ENCODE data around the gene MMP17. TPM values are rescaled to one million over a fixed set of nuclear protein-coding genes. Genes with fewer than 3 reads are reported as not detected.

The MMP17 gene
- polyA plus RNA-seq, 1 of the 3 experiments (the other 2 are of a cell fraction) = 14.0 TPM

- ChIA-PET CTCF (interaction anchor here (0.6 kb wide), 1 partner anchor 591 kb away, joined by 4 read pairs; no protein-coding TSS in a partner anchor), POLR2A (no interaction called here)
- no peaks in the 10 kb centered on the region for H3K9me2 ChIP-seq
- H3K36me3 ChIP-seq (replicated peaks in 1 of 2; ENCODE audit: control insufficient read depth in 1 of 2, insufficient read depth in 2 of 2, low read length in 1 of 2) = peaks cover 20 to 47% of the 10 kb centered on the region in 2 experiments
- no peak for TF ChIP-seq GABPA (IDR thresholded peaks at IDR 0.05; ENCODE audit: low read depth)
- TF ChIP-seq RCOR1 (IDR thresholded peaks at IDR 0.05; ENCODE audit: low read length) = no peak
- no peak for TF ChIP-seq EZH2phosphoT487 (IDR thresholded peaks at IDR 0.05; ENCODE audit: borderline replicate concordance, low read depth)
- no peak for TF ChIP-seq FOSL2 (IDR thresholded peaks at IDR 0.05; ENCODE audit: borderline replicate concordance, low read depth)
- no peak for TF ChIP-seq SIN3A (IDR thresholded peaks at IDR 0.05; ENCODE audit: borderline replicate concordance, low read depth, low read length)
- TF ChIP-seq RAD21 (IDR thresholded peaks at IDR 0.05; ENCODE audit: low read length) = no peak
- TF ChIP-seq FOXJ3 (CRISPR knock-in tag; IDR thresholded peaks at IDR 0.05) = no peak
- TF ChIP-seq USF2 (IDR thresholded peaks at IDR 0.05; ENCODE audit: borderline replicate concordance, low read depth, low read length) = no peak
- TF ChIP-seq, protein P1, sequence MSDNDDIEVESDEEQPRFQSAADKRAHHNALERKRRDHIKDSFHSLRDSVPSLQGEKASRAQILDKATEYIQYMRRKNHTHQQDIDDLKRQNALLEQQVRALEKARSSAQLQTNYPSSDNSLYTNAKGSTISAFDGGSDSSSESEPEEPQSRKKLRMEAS (IDR thresholded peaks at IDR 0.05; ENCODE audit: low read depth) = no peak
- no peak for TF ChIP-seq USF1 (IDR thresholded peaks at IDR 0.05; ENCODE audit: borderline replicate concordance, low read depth)
- no peak for TF ChIP-seq RXRA (IDR thresholded peaks at IDR 0.05; ENCODE audit: borderline replicate concordance, low read depth)
- TF ChIP-seq, protein P2, sequence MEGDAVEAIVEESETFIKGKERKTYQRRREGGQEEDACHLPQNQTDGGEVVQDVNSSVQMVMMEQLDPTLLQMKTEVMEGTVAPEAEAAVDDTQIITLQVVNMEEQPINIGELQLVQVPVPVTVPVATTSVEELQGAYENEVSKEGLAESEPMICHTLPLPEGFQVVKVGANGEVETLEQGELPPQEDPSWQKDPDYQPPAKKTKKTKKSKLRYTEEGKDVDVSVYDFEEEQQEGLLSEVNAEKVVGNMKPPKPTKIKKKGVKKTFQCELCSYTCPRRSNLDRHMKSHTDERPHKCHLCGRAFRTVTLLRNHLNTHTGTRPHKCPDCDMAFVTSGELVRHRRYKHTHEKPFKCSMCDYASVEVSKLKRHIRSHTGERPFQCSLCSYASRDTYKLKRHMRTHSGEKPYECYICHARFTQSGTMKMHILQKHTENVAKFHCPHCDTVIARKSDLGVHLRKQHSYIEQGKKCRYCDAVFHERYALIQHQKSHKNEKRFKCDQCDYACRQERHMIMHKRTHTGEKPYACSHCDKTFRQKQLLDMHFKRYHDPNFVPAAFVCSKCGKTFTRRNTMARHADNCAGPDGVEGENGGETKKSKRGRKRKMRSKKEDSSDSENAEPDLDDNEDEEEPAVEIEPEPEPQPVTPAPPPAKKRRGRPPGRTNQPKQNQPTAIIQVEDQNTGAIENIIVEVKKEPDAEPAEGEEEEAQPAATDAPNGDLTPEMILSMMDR (IDR thresholded peaks at IDR 0.05) = no peak
- TF ChIP-seq SMC3 (IDR thresholded peaks at IDR 0.05; ENCODE audit: low read depth, low read length) = no peak
- TF ChIP-seq NFIC (IDR thresholded peaks at IDR 0.05; ENCODE audit: borderline replicate concordance) = no peak
- TF ChIP-seq TAF1 (IDR thresholded peaks at IDR 0.05; ENCODE audit: borderline replicate concordance, low read depth, low read length) = no peak
- no peak for TF ChIP-seq POLR2AphosphoS5 (IDR thresholded peaks at IDR 0.05; ENCODE audit: low read depth, low read length)
- H3K79me2 ChIP-seq (ENCODE audit: insufficient read depth) = no peaks in the 10 kb centered on the region; the same call in 1 of the 2 replicates
- H4K20me1 ChIP-seq (ENCODE audit: insufficient read depth) = no peaks in the 10 kb centered on the region
- WGBS (ENCODE audit: low lambda C conversion rate) = over 99% methylated on average over 7 of the region's 7 CpGs
- no peak overlapping the region for H3K4me2 ChIP-seq
- no peak overlapping the region for H2AFZ ChIP-seq (ENCODE audit: low read depth)
- no peak overlapping the region for H3K27ac ChIP-seq (ENCODE audit: low read depth in 2 of 2, low read length in 1 of 2)
- H3F3A ChIP-seq (replicated peaks; ENCODE audit: insufficient read depth) = peaks cover 3% of the 10 kb centered on the region
- no peak for DNase-seq
- no peaks in the 10 kb centered on the region for H3K9me3 ChIP-seq
- H3K4me3 ChIP-seq (ENCODE audit: low read depth in 2 of 2, low read length in 1 of 2) = no peak overlapping the region
- no peak overlapping the region for H3K9ac ChIP-seq
- no peaks in the 10 kb centered on the region for H3K27me3 ChIP-seq (ENCODE audit: insufficient read depth)
- no peaks in the 10 kb centered on the region for H3K4me1 ChIP-seq (ENCODE audit: control insufficient read depth in 1 of 2, insufficient read depth in 2 of 2, low read depth in 1 of 2, low read length in 1 of 2)
Measured at GRCh38 chr12:131794061-131794460, 34.1 kb upstream of the MMP17 start.
